ENCODE results near the gene NODAL. TPM values are rescaled to one million over a fixed set of nuclear protein-coding genes. Genes with fewer than 3 reads are reported as not detected.

NODAL gene
- total and polyA plus RNA-seq, 12 donors, result 0.04 to 0.29 TPM; not detected in 10

DNA sequence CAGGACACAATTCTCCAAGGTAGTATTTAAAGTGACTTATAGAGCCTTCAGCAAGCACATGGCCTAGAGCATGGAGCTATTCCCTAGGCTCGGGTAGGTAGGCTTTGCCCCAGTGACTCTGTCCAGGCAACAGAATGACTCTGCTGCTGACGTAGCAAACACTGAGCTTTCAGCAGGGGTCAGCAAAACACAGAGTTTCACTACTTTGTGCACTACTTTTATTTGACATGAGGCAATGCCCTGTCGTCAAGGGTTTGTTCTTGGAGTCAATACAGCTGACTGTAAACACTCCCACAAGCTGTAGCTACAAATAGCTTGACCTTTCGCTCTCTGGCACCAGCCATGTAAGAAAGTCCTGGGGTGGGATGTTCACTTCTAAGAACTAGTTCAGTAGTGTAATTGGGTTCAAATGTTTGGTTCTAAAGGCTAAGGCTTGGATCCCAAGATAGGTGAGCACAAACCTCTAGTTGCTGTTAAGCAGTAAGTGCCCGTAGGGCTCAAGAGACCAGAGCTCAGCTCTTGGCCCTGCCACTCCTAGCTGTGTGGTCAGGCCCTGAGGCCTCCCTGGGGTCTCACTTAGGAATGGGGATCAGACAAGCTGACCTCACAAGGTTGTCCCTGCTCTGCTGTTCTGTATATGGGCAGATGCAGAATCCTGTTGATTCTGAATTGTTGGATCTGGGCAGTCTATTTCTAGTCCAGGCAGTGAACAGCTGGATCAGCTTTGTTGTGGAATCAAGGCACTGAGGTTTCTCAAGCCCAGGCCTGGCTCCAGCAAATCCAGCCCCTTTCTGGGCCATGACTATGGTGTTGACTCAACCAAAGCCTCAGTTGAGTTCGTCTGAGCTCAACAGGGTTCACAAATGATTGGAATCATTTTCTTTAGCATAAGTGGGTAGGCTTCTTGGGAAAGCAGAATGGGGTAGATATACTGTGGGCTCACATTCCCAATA, 10.7 kb downstream of the NODAL start:
- DNase-seq (peak; percentile 34 to 89), ATAC-seq (peak; percentile 77 to 91 (median 85))
- Histone ChIP-seq H3K27me3 (no peaks in the 10 kb centered on the region), H3K36me3 (peaks cover 0 to 47% (median 23%) of the 10 kb centered on the region in 9 donors), H3K4me1 (peaks cover 12 to 58% (median 49%) of the 10 kb centered on the region in 9 donors), H3K27ac (peak overlapping the region; percentile 64 to 89 (median 79)), H3K9me3 (no peaks in the 10 kb centered on the region), H3K4me3 (no peak overlapping the region)
- intact Hi-C loops (cut with DNase I), result loop anchor here in 1 of 10 donors (2.0 kb wide), 2 partner anchors 26 to 28 kb away; partner anchors contain the start of gene EIF4EBP2
- TF ChIP-seq, protein P1, sequence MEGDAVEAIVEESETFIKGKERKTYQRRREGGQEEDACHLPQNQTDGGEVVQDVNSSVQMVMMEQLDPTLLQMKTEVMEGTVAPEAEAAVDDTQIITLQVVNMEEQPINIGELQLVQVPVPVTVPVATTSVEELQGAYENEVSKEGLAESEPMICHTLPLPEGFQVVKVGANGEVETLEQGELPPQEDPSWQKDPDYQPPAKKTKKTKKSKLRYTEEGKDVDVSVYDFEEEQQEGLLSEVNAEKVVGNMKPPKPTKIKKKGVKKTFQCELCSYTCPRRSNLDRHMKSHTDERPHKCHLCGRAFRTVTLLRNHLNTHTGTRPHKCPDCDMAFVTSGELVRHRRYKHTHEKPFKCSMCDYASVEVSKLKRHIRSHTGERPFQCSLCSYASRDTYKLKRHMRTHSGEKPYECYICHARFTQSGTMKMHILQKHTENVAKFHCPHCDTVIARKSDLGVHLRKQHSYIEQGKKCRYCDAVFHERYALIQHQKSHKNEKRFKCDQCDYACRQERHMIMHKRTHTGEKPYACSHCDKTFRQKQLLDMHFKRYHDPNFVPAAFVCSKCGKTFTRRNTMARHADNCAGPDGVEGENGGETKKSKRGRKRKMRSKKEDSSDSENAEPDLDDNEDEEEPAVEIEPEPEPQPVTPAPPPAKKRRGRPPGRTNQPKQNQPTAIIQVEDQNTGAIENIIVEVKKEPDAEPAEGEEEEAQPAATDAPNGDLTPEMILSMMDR (IDR thresholded peaks at IDR 0.05), result peak in 7 of 9 donors; percentile 8 to 69 (median 45)
- 28 to 35% methylated on average over 6 of the region's 6 CpGs for WGBS, 2 donors

DNA sequence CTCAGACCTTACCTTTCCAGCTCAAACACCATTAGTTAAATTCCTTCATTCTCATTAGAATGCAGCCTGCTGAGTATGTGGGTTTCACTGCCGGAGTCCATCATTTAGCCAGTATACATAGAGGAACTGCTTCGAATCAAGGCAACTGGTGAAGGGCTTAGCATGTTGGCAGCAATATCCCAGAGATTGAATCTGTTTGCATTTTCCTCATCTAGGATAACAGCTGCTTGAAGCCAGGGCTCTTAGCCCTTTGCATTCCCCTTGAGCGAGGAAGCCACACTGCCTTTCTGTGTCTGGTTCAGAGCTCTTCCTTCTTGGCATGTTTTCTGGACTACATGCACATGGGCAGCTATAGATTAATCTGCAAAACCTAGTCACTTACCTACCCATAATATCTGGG, 14.7 kb downstream of the NODAL start:
- Histone ChIP-seq H3K36me3 (peaks cover 0 to 87% (median 49%) of the 10 kb centered on the region in 9 donors), H3K27ac (no peak overlapping the region), H3K4me1 (peaks cover 10 to 61% (median 33%) of the 10 kb centered on the region in 9 donors), H3K4me3 (no peak overlapping the region), H3K9me3 (no peaks in the 10 kb centered on the region), H3K27me3 (no peaks in the 10 kb centered on the region)
- WGBS, 2 donors, result 93 to 94% methylated on average over 3 of the region's 3 CpGs
- TF ChIP-seq, protein P1 (IDR thresholded peaks at IDR 0.05), result no peak
- DNase-seq, result no peak
- ATAC-seq, result no peak
- intact Hi-C loops (cut with DNase I), result no loop called here

- no peaks in the 10 kb centered on the region for H3K9me3 ChIP-seq
- DNase-seq, result no peak
- no peaks in the 10 kb centered on the region for H3K27me3 ChIP-seq
- 66 to 70% methylated on average over 3 of the region's 3 CpGs for WGBS, 2 donors
- H3K36me3 ChIP-seq, result peaks cover 0 to 100% (median 57%) of the 10 kb centered on the region in 9 donors
- TF ChIP-seq, protein P1 (IDR thresholded peaks at IDR 0.05), result no peak
- H3K4me3 ChIP-seq, result no peak overlapping the region
- H3K27ac ChIP-seq, result no peak overlapping the region
- intact Hi-C loops (cut with DNase I), result no loop called here
- ATAC-seq, result no peak
- peaks cover 3 to 45% (median 16%) of the 10 kb centered on the region in 9 donors for H3K4me1 ChIP-seq
Measured at GRCh38 chr10:70425096-70425495, 16.4 kb downstream of the NODAL start.

GRCh38 chr10:70424320-70424719, 17.2 kb downstream of the NODAL start:
- no peaks in the 10 kb centered on the region for H3K9me3 ChIP-seq
- ATAC-seq (no peak), DNase-seq (no peak)
- H3K27ac ChIP-seq, result no peak overlapping the region
- H3K4me1 ChIP-seq, result peaks cover 0 to 38% (median 10%) of the 10 kb centered on the region in 9 donors
- TF ChIP-seq, protein P1 (IDR thresholded peaks at IDR 0.05), result no peak
- WGBS, 2 donors, result 87 to 88% methylated on average over 3 of the region's 3 CpGs
- no peaks in the 10 kb centered on the region for H3K27me3 ChIP-seq
- intact Hi-C loops (cut with DNase I), result no loop called here
- H3K4me3 ChIP-seq, result no peak overlapping the region
- peaks cover 0 to 100% (median 58%) of the 10 kb centered on the region in 9 donors for H3K36me3 ChIP-seq

Measured in heart right ventricle (tissue), 16 donors.